ENCODE data around the gene IFT122.

IFT122 gene

DNA sequence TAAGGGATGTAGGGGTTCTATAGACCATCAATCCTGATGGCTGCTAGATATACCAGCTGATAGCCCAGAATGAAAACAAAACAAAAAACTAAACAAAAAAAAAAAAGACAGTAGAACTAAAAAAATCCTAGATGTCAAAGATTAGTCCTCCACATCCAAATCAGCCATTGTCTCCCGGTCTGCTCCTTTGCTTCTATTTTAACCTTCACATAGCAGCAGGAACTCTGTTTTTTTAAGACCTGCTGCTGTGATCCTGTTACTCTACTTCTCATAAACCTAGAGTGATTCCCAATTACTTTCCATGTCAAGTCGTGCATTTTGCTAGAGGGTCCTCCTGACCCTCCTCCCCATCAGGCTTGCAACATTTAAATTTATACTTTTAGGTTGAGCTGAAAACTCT is 2.5 kb downstream of the IFT122 start:
- DNase-seq: no peak

DNA sequence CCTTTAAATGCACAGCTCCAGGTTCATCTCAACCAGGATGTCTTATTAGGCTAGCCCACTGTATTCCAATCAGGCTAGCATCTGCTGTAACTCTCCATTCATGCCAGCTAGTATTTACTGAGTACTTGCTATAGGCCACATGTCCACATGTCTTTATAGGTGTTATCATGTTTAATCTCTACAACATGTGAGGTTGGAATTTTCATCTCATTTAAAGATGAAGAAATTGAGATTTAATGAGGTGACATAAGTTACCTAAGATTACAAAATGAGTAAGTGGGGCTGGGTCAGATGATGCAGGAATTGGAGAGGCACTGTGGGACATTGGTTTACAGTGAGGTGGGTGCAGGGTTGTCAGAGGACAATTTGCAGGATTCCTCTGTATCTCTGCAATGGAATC is 2.9 kb downstream of the IFT122 start:
- no peak for DNase-seq

DNA sequence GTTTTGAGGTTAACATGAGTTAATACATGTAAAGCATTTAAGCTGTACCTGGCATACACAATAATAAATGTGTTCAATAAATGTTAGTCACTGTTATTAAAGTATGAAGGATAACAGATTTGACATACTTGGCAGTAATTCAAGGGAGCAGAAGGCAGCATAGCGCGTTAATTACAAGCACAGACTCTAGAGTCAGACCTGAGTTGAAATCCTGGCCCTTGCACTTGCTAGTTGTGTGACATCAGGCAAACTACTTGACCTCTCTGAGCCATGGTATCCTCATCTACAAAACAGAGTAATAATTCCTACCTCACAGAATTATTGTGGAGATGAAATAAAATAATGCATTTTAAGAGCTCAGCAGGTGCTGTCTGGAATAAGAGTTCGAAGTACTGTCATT is 5.4 kb downstream of the IFT122 start:
- DNase-seq: no peak

DNA sequence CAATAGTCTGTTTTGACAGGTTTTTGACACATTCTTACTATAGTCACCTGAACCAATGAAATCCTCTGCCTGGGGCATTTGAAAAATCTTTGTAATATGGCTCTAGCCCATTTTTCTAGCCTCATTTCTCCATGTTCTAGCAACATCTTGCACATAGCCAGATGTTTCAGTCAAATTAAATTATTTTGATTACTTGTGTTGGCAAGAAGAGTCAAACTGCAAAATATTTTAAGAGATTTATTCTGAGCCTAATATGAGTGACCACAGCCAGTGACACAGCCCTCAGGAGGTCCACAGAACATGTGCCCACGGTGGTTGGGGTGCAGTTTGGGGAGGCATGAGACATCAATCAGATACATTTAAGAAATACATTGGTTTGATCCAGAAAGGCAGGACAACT is 6.9 kb downstream of the IFT122 start:
- no peak for DNase-seq

- no peak for DNase-seq
These were observed 8.3 kb downstream of the IFT122 start for GRCh38 chr3:129448186-129448895.

DNA sequence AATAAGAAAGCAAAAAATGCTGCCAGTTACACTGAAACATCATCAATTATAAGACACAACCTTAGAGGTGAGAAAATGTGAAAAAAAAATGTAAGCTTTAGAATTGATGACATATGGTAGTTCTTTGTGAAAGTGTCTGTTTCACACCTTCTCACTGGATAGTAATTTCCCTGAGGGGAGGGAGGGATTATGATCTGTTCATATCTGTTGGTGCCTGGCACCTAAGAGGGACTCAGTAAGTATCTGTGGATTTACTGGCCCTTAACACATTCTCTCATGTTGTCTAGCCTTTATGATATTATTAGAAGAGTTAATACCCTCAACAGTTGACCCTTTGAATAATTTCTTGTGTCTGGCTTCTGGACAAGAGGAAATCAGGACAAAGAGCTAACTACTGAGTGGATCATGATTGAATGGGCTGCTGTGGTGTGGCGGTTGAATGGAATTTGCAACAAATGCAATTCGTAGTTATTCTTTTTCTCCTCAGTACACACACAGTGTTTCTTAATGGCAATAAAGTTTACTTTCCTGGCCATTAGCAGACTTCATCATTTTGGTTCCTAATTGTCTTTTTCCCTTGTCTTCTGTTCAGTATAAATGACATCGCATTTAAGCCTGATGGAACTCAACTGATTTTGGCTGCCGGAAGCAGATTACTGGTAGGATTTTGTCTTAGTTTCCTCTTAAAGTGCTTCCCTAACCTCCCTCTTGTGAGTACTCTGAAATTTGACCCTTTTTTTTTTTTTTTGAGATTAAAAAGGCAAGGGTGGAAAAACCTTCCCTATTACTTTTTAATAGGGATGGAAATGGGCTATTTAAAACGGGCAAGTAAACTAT is 9.5 kb downstream of the IFT122 start:
- DNase-seq: peak; percentile 12

- DNase-seq: no peak
These were observed 13.7 kb downstream of the IFT122 start for GRCh38 chr3:129453732-129454131.

- no peak for DNase-seq
These were observed 20.1 kb downstream of the IFT122 start for GRCh38 chr3:129460155-129460554.

GRCh38 chr3:129460572-129460971 is 20.5 kb downstream of the IFT122 start:
- no peak for DNase-seq

DNA sequence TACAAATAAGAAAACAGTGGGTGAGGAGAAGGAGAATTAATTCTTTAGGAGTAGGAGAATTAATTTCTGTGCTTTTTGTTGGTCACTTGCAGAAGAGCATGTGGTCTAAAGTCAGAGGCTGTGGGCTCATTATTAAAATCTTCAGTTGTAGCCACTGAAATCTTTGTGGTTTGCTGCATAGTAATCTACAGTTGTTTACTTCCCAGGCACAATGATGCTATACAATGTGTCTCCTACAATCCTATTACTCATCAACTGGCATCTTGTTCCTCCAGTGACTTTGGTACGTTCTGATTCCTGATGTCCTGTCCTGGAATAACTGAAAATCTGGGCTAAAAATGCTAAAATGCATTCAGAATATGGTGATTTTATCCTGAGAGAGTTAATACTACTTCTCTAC is 21.0 kb downstream of the IFT122 start:
- DNase-seq: no peak

DNA sequence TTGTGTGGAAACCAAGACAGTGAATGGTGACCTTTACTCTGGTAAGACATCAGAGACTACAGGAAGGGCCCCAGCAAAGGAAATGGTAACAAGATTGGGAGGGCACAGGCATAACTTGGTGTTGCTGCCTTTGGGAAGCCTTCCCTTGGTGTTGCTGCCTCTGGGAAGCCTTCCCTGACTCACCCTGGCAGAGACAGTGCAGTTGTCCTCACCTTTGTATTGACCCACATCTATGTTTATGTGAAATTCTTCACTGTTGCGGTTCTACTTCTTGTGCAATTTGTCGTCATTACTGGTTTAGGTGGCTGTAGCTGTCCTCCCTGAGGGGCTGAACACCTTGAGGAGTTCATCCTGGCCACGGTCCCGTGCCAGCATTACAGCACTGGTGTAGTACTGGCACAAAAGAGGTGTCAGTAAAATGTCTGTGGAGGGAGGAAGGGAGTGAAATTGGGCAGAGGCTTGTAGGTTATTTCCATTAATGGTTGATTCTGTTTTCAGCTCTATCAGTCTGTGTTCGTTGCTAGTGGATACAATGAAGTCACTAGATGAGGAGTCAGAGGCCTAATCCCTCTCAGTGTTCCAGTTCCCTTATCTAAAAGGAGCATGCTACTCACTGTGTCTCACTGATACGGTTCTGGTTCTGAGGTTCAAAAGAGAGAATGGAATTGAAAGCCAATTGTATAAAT is 21.6 kb downstream of the IFT122 start:
- DNase-seq: no peak

- DNase-seq: no peak
These were observed 22.4 kb downstream of the IFT122 start for GRCh38 chr3:129462361-129462968.

- no peak for DNase-seq
These were observed 23.1 kb downstream of the IFT122 start for GRCh38 chr3:129463094-129463493.

DNA sequence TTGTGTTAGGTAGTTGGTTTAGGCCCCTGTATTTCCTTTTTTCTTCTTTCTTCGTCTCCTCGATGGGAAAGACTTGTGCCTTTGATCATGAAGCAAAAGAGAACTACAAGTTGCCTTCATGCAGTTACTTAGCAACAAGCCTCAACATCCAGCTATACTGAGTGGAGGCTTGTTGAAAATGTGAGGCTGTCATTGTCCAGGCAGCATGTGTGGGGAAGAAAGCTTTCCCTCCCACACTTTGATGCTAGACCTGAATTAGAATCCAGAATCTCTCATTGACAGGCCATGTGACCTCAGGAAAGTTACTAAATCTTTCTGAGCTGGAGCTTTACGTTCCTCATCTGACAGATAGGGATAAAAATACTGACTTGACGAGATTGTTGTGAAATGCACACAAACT is 23.7 kb downstream of the IFT122 start:
- no peak for DNase-seq

DNA sequence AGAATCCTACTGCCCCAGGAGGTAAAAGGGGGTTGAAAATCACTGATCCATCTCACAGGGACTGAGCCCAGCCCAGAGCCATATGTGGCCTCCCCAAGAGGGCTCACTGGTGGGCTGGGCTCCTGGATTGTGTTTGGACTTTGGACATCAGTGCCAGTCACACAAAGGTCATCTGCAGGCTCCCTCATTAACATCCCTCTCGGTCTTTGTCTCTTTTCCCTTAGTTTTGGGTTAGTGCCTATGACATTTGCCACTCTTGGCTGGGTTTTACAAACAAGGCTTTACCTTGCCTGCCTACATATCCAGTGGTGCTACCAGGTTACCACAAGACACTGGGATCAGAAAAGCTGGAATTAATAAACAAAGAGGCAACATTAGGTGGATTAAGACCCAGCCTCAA is 27.9 kb downstream of the IFT122 start:
- no peak for DNase-seq

DNA sequence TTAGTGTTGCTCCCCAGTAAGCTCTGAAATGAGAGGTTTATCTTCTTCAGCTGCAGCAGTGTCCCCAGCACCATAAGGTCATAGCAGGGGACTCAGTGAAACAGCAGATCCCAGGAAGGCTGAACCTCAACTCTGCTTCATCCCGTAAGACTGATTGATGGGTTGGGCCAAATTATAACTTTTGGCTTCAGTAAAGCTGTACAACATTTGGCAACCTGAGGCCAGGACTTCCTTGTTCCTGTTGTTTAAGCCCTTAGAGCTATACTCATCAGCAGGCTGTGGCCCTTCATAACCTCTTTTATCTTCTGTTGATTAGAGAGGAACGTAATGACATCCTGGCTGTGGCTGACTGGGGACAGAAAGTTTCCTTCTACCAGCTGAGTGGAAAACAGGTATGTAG is 29.0 kb downstream of the IFT122 start:
- DNase-seq: no peak

- no peak for DNase-seq
These were observed 30.8 kb downstream of the IFT122 start for GRCh38 chr3:129470861-129471260.

DNA sequence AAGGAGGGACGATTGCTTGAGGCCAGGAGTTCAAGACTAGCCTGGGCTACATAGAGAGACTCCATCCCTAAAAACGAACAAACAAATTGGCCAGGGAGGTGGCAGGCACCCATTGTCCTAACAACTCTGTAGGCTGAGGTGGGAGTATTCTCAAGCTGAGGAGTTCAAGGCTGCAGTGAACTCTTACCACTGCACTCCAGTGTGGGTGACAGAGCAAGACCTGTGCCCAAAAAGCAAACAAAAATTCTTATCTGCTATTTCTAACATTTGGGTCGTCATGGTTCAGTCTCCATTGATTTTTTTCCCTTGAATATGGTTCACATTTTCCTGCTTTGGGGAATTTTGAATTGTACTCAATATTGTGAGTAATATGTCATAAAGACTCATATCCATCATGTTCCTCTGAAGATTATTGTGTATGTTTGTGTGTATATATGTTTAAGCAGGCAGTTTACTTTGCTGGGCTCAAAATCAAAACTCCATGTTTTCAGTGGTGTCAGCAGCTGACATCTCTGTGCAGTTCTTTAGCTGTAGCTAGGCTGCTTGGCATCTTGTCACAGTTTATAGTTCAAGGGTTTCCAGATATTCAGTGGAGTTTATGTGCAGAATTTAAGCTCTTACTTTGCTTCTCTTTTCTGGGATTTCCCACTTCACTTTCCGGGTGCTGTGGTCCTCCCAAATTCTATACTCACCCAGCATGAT is 33.2 kb downstream of the IFT122 start:
- no peak for DNase-seq

DNA sequence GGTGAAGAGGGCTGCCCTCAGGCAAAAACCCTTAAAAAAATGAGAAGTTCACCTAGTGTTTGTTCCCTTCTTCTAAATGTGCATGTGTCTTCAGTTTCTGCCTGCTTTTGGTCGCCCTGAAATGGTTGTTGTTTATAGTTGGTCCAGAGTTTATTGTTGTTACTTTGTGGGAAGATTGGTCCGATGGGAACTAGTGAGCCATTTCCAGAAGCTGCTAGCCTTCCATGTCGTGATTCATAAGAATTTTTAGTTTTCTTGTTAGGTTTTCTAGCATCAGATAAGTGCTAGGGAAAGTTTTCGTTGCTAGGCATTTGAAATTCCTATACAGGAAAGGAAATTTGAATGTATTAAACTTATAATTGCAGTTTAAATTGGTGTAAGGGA is 33.7 kb downstream of the IFT122 start:
- DNase-seq: no peak

- no peak for DNase-seq
These were observed 35.2 kb downstream of the IFT122 start for GRCh38 chr3:129474984-129475804.

- DNase-seq: no peak
These were observed 35.8 kb downstream of the IFT122 start for GRCh38 chr3:129475863-129476262.

- DNase-seq: no peak
These were observed 36.6 kb downstream of the IFT122 start for GRCh38 chr3:129476586-129476985.
